CD14-positive monocyte (primary cell): ENCODE results near the gene SART1. TPM values are rescaled to one million over a fixed set of nuclear protein-coding genes. Genes with fewer than 3 reads are reported as not detected.
A peak's percentile ranks its signal among the peaks of the same experiment; 100 is the strongest.
"Not testable (repeated sequence)": the region's sequence is repeated elsewhere in the genome, so short reads cannot be mapped to it uniquely, and the experiment has no call there.

Experiments used
- DNase-seq, 3 donors: peaks; one replicate each; pipeline ENCODE4 v3.0.0-alpha.2; 2011 to 2022
- H2AFZ ChIP-seq: 2 replicates; pipeline ENCODE4 v1.6.0; 2012; ENCODE audit warnings: mild to moderate bottlenecking, low read depth, low read length, inconsistent platforms; ENCODE audit not compliant: insufficient read depth, poor library complexity, severe bottlenecking
- H3K27ac ChIP-seq, 2 donors: 1 replicate in 1 of 2; 2 replicates in 1 of 2; pipeline ENCODE4 v1.5.1; 2012 to 2013; ENCODE audit warnings: low read length in 2 of 2, control low read depth in 1 of 2, inconsistent platforms in 1 of 2, low read depth in 1 of 2, mild to moderate bottlenecking in 1 of 2
- H3K27me3 ChIP-seq, 2 donors: one replicate each; pipeline versions ENCODE4 v1.6.0 to v1.6.1; 2011 to 2013; ENCODE audit warnings: low read length in 2 of 2; ENCODE audit not compliant: control insufficient read depth in 2 of 2, insufficient read depth in 2 of 2
- H3K36me3 ChIP-seq, 2 donors: replicated peaks in 1 of 2; 1 replicate in 1 of 2; 2 replicates in 1 of 2; pipeline versions ENCODE4 v1.5.1 to v1.6.1; 2012 to 2013; ENCODE audit warnings: low read length in 2 of 2, control low read depth in 1 of 2, inconsistent platforms in 1 of 2, mild to moderate bottlenecking in 1 of 2; ENCODE audit not compliant: insufficient read depth in 2 of 2, control insufficient read depth in 1 of 2
- H3K4me1 ChIP-seq, 2 donors: 1 replicate in 1 of 2; 2 replicates in 1 of 2; pipeline versions ENCODE4 v1.5.1 to v1.6.1; 2012 to 2013; ENCODE audit warnings: low read length in 2 of 2, control low read depth in 1 of 2, inconsistent platforms in 1 of 2, mild to moderate bottlenecking in 1 of 2, moderate library complexity in 1 of 2; ENCODE audit not compliant: insufficient read depth in 2 of 2, control insufficient read depth in 1 of 2
- H3K4me2 ChIP-seq: replicated peaks from 2 replicates; pipeline ENCODE3; 2012; ENCODE audit warnings: low read length, moderate library complexity, mild to moderate bottlenecking; ENCODE audit not compliant: poor library complexity, severe bottlenecking; ENCODE audit errors: extremely low read depth
- H3K4me3 ChIP-seq, 3 experiments: fragments of 200-600 bp in 1 of 3; sonication (generic) in 1 of 3; replicated peaks in 1 of 3; 1 replicate in 2 of 3; 2 replicates in 1 of 3; pipeline ENCODE4 v1.5.1; 2011 to 2013; ENCODE audit warnings: low read length in 3 of 3, mild to moderate bottlenecking in 3 of 3, control low read depth in 2 of 3, low read depth in 2 of 3, inconsistent platforms in 1 of 3, moderate library complexity in 1 of 3
- H3K79me2 ChIP-seq: 2 replicates; pipeline ENCODE4 v1.6.0; 2012; ENCODE audit warnings: mild to moderate bottlenecking, control low read depth, inconsistent platforms, low read length, moderate library complexity; ENCODE audit not compliant: insufficient read depth
- H3K9ac ChIP-seq: 2 replicates; pipeline ENCODE4 v1.6.0; 2017; ENCODE audit warnings: low read length, mild to moderate bottlenecking; ENCODE audit not compliant: insufficient read depth, poor library complexity, severe bottlenecking
- H3K9me3 ChIP-seq, 2 donors: replicated peaks in 1 of 2; 1 replicate in 1 of 2; 2 replicates in 1 of 2; pipeline versions ENCODE4 v1.5.1 to v1.6.1; 2012 to 2013; ENCODE audit warnings: low read length in 2 of 2, control low read depth in 1 of 2; ENCODE audit not compliant: control insufficient read depth in 1 of 2, insufficient read depth in 1 of 2
- H4K20me1 ChIP-seq: 2 replicates; pipeline ENCODE4 v1.6.0; 2012; ENCODE audit warnings: mild to moderate bottlenecking, low read length, control low read depth, moderate library complexity; ENCODE audit not compliant: insufficient read depth
- H3K27ac Mint-ChIP-seq, 7 donors: one replicate each; pipeline ENCODE4 v1.8.0; 2020; ENCODE audit warnings: mild to moderate bottlenecking in 7 of 7, mixed read lengths in 7 of 7, moderate library complexity in 6 of 7, inconsistent platforms in 2 of 7
- H3K27me3 Mint-ChIP-seq, 3 donors: one replicate each; pipeline ENCODE4 v1.8.0; 2021 to 2022; ENCODE audit warnings: low read depth in 3 of 3, mild to moderate bottlenecking in 3 of 3, mixed read lengths in 3 of 3, moderate library complexity in 3 of 3, inconsistent platforms in 1 of 3
- H3K36me3 Mint-ChIP-seq, 2 donors: one replicate each; pipeline ENCODE4 v1.8.0; 2020; ENCODE audit warnings: mixed read lengths in 2 of 2, inconsistent platforms in 1 of 2, mild to moderate bottlenecking in 1 of 2
- H3K4me1 Mint-ChIP-seq: one replicate; pipeline ENCODE4 v1.8.0; 2020; ENCODE audit warnings: mild to moderate bottlenecking, mixed read lengths
- H3K4me3 Mint-ChIP-seq, 2 donors: one replicate each; pipeline ENCODE4 v1.8.0; 2020; ENCODE audit warnings: mild to moderate bottlenecking in 2 of 2, mixed read lengths in 2 of 2, moderate library complexity in 1 of 2
- H3K9me3 Mint-ChIP-seq, 7 donors: one replicate each; pipeline ENCODE4 v1.8.0; 2020 to 2022; ENCODE audit warnings: mixed read lengths in 7 of 7, mild to moderate bottlenecking in 6 of 7, moderate library complexity in 6 of 7, inconsistent platforms in 2 of 7
- WGBS: methylation state at CpG from one replicate; pipeline ENCODE4 v1.1.5; 2013; ENCODE audit warnings: missing lambda C conversion rate; ENCODE audit not compliant: insufficient coverage; 5-methylcytosine and 5-hydroxymethylcytosine counted together
- intact Hi-C, 2 donors: fragments of 100-400 bp; cut with micrococcal nuclease; formaldehyde crosslinking; loops; one replicate each; pipeline versions ENCODE4 v1.15.0 to v1.15.1; 2023
- polyA plus RNA-seq, 3 donors: library from polyadenylated mRNA; depleted of rRNA in 1 of 3; unstranded in 2 of 3; stranded (reverse) in 1 of 3; fragments of 300-500 nt in 2 of 3; fragments of >200 nt in 1 of 3; fragmentation: Illumina TruSeq in 2 of 3; gene quantifications; 1 replicate in 2 of 3; 2 replicates in 1 of 3; pipeline ENCODE4 v1.2.3, GENCODE V29; 2012 to 2021
- TF ChIP-seq, protein P1 (sequence below): fragments of 200-600 bp; IDR thresholded peaks from one replicate; pipeline ENCODE4 v1.8.0; 2022; ENCODE audit warnings: antibody characterized with exemption, mild to moderate bottlenecking

Gene SART1
- polyA plus RNA-seq, 3 donors: 8.9 to 52.8 (median 16.1) TPM

DNA sequence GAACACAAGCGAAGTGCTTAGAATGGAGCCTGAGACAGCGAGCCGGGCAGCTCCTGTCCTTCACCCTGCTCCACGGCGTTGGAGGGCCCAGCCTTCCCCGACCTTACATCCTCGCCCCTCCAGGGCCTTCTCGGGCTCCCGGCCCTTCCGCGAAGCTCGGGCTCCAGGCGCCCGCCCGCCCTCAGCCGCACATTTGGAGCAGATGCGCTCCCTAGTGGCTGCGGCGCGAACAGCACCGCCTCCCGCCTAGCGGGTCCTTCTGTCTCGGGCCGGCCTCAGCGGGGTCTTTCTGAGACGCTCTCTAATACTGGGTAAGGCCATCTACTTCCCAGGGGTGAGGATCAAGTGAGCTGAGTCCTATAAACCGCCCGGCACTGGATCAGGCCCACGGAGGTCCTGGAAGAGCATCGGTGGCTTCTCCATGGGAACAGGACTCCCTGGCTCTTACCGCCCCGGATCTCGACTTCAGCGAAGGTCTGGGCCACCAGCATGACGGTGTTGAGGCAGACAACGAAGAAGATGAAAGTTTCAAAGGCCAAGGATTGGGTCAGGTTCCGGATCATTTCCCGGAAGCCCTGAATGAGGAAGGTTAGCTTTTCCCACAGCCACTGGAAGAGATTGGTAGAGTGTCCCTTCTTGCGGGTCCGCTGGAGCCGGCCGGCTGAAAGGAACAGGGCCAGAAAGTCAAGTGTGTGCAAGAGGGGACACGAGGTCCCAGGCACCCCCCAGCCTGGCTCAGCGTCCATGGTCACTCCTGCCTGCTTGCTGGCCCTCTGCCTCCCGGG is 61.1 kb downstream of the SART1 start:
- intact Hi-C loops: loop anchor here in 1 of 2 donors (2.0 to 5.0 kb wide), 2 partner anchors 20 to 35 kb away; partner anchors contain the start of genes BANF1 and EIF1AD
- TF ChIP-seq, protein P1, sequence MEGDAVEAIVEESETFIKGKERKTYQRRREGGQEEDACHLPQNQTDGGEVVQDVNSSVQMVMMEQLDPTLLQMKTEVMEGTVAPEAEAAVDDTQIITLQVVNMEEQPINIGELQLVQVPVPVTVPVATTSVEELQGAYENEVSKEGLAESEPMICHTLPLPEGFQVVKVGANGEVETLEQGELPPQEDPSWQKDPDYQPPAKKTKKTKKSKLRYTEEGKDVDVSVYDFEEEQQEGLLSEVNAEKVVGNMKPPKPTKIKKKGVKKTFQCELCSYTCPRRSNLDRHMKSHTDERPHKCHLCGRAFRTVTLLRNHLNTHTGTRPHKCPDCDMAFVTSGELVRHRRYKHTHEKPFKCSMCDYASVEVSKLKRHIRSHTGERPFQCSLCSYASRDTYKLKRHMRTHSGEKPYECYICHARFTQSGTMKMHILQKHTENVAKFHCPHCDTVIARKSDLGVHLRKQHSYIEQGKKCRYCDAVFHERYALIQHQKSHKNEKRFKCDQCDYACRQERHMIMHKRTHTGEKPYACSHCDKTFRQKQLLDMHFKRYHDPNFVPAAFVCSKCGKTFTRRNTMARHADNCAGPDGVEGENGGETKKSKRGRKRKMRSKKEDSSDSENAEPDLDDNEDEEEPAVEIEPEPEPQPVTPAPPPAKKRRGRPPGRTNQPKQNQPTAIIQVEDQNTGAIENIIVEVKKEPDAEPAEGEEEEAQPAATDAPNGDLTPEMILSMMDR: peak; percentile 98
- peak overlapping the region; percentile 57 to 84 for H3K4me3 Mint-ChIP-seq

DNA sequence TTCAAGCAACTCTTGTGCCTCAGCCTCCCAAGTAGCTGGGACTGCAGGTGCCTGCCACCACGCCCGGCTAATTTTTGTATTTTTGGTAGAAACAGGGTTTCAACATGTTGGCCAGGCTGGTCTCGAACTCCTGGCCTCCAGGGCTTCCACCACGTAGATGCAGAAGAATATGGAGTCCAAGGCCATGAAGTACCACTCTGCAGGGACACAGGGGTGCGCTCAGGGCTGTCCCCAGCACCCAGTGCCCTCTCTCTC is 61.6 kb downstream of the SART1 start:
- intact Hi-C loops: loop anchor here in 1 of 2 donors (2.0 to 5.0 kb wide), 2 partner anchors 20 to 36 kb away; partner anchors contain the start of genes BANF1 and EIF1AD
- not testable (repeated sequence) for H3K4me3 Mint-ChIP-seq, H3K27me3 ChIP-seq, H3K9me3 ChIP-seq, H2AFZ ChIP-seq, H3K36me3 Mint-ChIP-seq, H4K20me1 ChIP-seq, H3K9ac ChIP-seq, H3K9me3 Mint-ChIP-seq, DNase-seq, H3K4me2 ChIP-seq, H3K27ac ChIP-seq, H3K4me3 ChIP-seq, H3K36me3 ChIP-seq
- Histone ChIP-seq H3K4me1 (peaks cover 31 to 32% of the 10 kb centered on the region in 2 donors), H3K79me2 (peaks cover 11% of the 10 kb centered on the region)
- WGBS: 100% methylated on average over 1 of the region's 5 CpGs
- peaks cover 14 to 18% (median 18%) of the 10 kb centered on the region in 3 donors for H3K27me3 Mint-ChIP-seq
- peak overlapping the region in 1 of 7 donors; percentile 77 for H3K27ac Mint-ChIP-seq
- H3K4me1 Mint-ChIP-seq: peaks cover 31% of the 10 kb centered on the region

More for the DNA sequence above, 61.1 kb downstream of the SART1 start:
- Histone ChIP-seq H3K4me2 (peak overlapping the region; percentile 69), H3K9me3 (no peaks in the 10 kb centered on the region), H3K4me1 (peaks cover 31 to 32% of the 10 kb centered on the region in 2 donors), H3K9ac (peak overlapping the region; percentile 34), H3K4me3 (peak overlapping the region in 1 of 3 experiments; percentile 42), H3K27ac (no peak overlapping the region), H4K20me1 (no peaks in the 10 kb centered on the region), H3K36me3 (peaks cover 0 to 5% of the 10 kb centered on the region in 2 donors), H2AFZ (peak overlapping the region; percentile 80), H3K27me3 (peaks cover 0 to 4% of the 10 kb centered on the region in 2 donors), H3K79me2 (peaks cover 11% of the 10 kb centered on the region)
- Mint-ChIP-seq H3K27ac (peak overlapping the region in 5 of 7 donors; percentile 30 to 93 (median 77)), H3K27me3 (peaks cover 11 to 14% (median 13%) of the 10 kb centered on the region in 3 donors), H3K9me3 (peaks cover 0 to 2% (median 0%) of the 10 kb centered on the region in 7 donors), H3K36me3 (peaks cover 9 to 12% of the 10 kb centered on the region in 2 donors), H3K4me1 (peaks cover 31% of the 10 kb centered on the region)
- peak; percentile 65 to 76 (median 70) for DNase-seq
- 17% methylated on average over 45 of the region's 46 CpGs for WGBS
